Epithelial cell of alveolus of lung (primary cell): ENCODE data around the gene NAALADL2. TPM values are rescaled to one million over a fixed set of nuclear protein-coding genes. Genes with fewer than 3 reads are reported as not detected.

Experiments
- total RNA-seq: library from RNA; depleted of rRNA; stranded (reverse); fragments of >200 nt; gene quantifications from 2 replicates; pipeline ENCODE4 v1.2.1, GENCODE V29; 2015

Gene NAALADL2
- total RNA-seq, result 2.4 and 4.4 TPM in 2 replicates

DNA sequence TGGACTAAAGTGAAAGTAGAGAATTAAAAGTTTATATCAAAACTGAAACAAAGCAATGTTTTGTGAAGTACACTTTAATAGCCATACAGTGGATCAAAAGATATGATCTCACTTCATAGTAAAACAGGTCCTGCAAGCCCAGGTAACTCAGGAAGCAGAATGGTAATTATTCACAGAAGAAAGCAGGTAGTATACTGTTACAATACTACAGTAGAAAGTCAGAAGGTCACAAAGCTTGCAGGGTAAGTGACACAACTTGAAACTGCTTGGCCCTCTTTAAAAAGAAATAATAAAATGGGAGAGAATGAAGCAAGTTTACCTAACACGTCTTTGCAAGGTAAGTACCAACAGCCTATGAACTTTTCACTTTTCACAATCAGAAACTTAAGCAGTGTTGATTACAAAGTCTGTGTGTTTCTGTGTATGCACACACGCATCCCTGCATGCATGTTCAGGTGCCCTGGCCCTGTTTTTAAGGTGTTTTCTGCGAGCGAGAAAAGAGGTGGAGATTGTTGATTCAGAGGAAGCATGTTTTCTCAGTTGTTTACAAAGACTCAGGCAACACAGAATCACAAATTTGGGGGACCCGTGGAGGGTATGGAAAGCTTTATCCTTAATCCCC lies at the start of gene NAALADL2:
NAALADL2 (plus strand) TSS at position 221 of the 622 bp plus-strand sequence.

